Kidney (tissue), 14 donors: Measurements from ENCODE around the gene IL36B. TPM values are rescaled to one million over a fixed set of nuclear protein-coding genes. Genes with fewer than 3 reads are reported as not detected.

Experiments
- DNase-seq, 5 donors: peaks; one replicate each; pipeline ENCODE4 v3.0.0-alpha.2; 2013 to 2020
- FAIRE-seq: peaks from 2 replicates; lab custom pipeline; 2012; peaks lifted over from hg19 to GRCh38; lab: Jason Lieb, UNC
- H3K27ac ChIP-seq, 2 donors: one replicate each; pipeline ENCODE4 v1.7.0; 2013; ENCODE audit warnings: low read depth in 2 of 2, low read length in 2 of 2, inconsistent platforms in 1 of 2
- H3K27me3 ChIP-seq: one replicate; pipeline ENCODE4 v1.7.1; 2013; ENCODE audit warnings: low read length, inconsistent platforms; ENCODE audit not compliant: control insufficient read depth, insufficient read depth
- H3K36me3 ChIP-seq, 3 donors: one replicate each; pipeline versions ENCODE4 v1.7.0 to v1.7.1; 2013; ENCODE audit warnings: low read length in 3 of 3, control low read depth in 1 of 3, inconsistent platforms in 1 of 3; ENCODE audit not compliant: insufficient read depth in 3 of 3, control insufficient read depth in 2 of 3
- H3K4me1 ChIP-seq, 3 donors: one replicate each; pipeline versions ENCODE4 v1.7.0 to v1.7.1; 2013; ENCODE audit warnings: low read length in 3 of 3, inconsistent platforms in 1 of 3, low read depth in 1 of 3; ENCODE audit not compliant: control insufficient read depth in 2 of 3, insufficient read depth in 2 of 3
- H3K4me3 ChIP-seq, 3 donors: one replicate each; pipeline versions ENCODE4 v1.7.0 to v1.8.1; 2013; ENCODE audit warnings: low read length in 3 of 3, control low read depth in 1 of 3, inconsistent platforms in 1 of 3
- H3K9ac ChIP-seq, 3 donors: one replicate each; pipeline versions ENCODE4 v1.7.0 to v1.7.1; 2013; ENCODE audit warnings: low read length in 3 of 3, control low read depth in 1 of 3, inconsistent platforms in 1 of 3
- H3K9me3 ChIP-seq, 3 donors: one replicate each; pipeline versions ENCODE4 v1.7.0 to v1.7.1; 2013; ENCODE audit warnings: low read length in 3 of 3, control low read depth in 1 of 3, inconsistent platforms in 1 of 3; ENCODE audit not compliant: control insufficient read depth in 2 of 3, insufficient read depth in 1 of 3
- CTCF ChIP-seq: IDR thresholded peaks from 3 replicates; pipeline ENCODE4 v1.5.1; 2012; ENCODE audit warnings: mild to moderate bottlenecking, moderate library complexity, borderline replicate concordance; ENCODE audit not compliant: insufficient read depth; ENCODE audit errors: extremely low read depth
- intact Hi-C: fragments of 100-400 bp; cut with DNase I; formaldehyde crosslinking; loops from one replicate; pipeline ENCODE4 v1.11.1; 2022
- polyA plus RNA-seq: library from polyadenylated mRNA; stranded (reverse); fragments of 350-450 nt; fragmentation: Illumina TruSeq; extraction: RNeasy Lipid Tissue Mini Kit (QIAGEN cat#74804); gene quantifications from one replicate; pipeline ENCODE4 v1.2.3, GENCODE V29; 2014; ENCODE audit warnings: low read depth, low replicate concordance; ENCODE audit not compliant: insufficient read depth
- total RNA-seq: library from RNA; stranded (reverse); fragmentation: NEBNext Ultra II Directional; extraction: Animal tissue kit (Norgen Biotek cat#: 25700); gene quantifications from one replicate; pipeline ENCODE4 v1.2.1, GENCODE V29; 2021
- donor health status: control.
- donor health status: control.
- donor health status: control.
- donor health status: control.
- donor health status: control.
- donor health status: DM: yes; HTN: yes; CAD: no.
- donor health status: Normal renal cell carcinoma (clear cell type).

IL36B gene
- total and polyA plus RNA-seq, 2 donors from 2014 or later: not detected

- H3K4me1 ChIP-seq: no peaks in the 10 kb centered on the region
- H3K27me3 ChIP-seq: no peaks in the 10 kb centered on the region
- no peak overlapping the region for H3K9ac ChIP-seq
- intact Hi-C loops: no loop called here
- H3K27ac ChIP-seq: no peak overlapping the region
- FAIRE-seq: no peak
- H3K36me3 ChIP-seq: no peaks in the 10 kb centered on the region
- H3K9me3 ChIP-seq: no peaks in the 10 kb centered on the region
- no peak for DNase-seq
- H3K4me3 ChIP-seq: no peak overlapping the region
- TF ChIP-seq CTCF: no peak
Observed at GRCh38 chr2:113089916-113090315, 37.2 kb upstream of the IL36B start.

- no peaks in the 10 kb centered on the region for H3K27me3 ChIP-seq
- intact Hi-C loops: no loop called here
- no peak for FAIRE-seq
Observed at GRCh38 chr2:113088213-113088992, 35.7 kb upstream of the IL36B start.

DNA sequence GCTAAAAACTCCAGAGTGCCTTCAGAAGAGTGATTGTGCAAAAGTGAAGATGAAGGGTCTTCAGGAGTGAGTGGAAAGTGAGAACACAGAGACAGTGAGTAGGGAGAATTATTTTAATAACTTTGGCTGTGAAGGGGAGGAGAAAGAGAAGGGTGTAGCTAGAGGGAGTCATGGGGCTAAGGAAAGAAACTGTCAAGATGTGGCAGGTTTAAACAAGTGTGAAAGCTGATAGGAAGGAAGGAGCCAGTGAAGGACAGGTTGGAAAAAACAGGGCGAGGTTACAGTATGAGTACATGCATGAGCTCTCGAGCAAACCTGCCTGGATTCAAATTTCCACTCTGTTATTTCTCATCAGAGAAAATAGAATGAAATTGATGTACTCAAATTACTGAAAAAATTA is 32.9 kb upstream of the IL36B start:
- TF ChIP-seq CTCF: no peak
- H3K27me3 ChIP-seq: no peaks in the 10 kb centered on the region
- no peaks in the 10 kb centered on the region for H3K36me3 ChIP-seq
- no peak for FAIRE-seq
- no peaks in the 10 kb centered on the region for H3K9me3 ChIP-seq
- no peak for DNase-seq
- no peak overlapping the region for H3K9ac ChIP-seq
- intact Hi-C loops: no loop called here
- no peaks in the 10 kb centered on the region for H3K4me1 ChIP-seq
- H3K4me3 ChIP-seq: no peak overlapping the region
- H3K27ac ChIP-seq: no peak overlapping the region

More at GRCh38 chr2:113088213-113088992, 35.7 kb upstream of the IL36B start:
- no peak overlapping the region for H3K9ac ChIP-seq
- no peak overlapping the region for H3K4me3 ChIP-seq
- no peak for DNase-seq
- H3K4me1 ChIP-seq: no peaks in the 10 kb centered on the region
- H3K27ac ChIP-seq: no peak overlapping the region
- no peaks in the 10 kb centered on the region for H3K36me3 ChIP-seq
- no peaks in the 10 kb centered on the region for H3K9me3 ChIP-seq
- no peak for TF ChIP-seq CTCF
